Stomach (tissue), 4 donors: Measurements from ENCODE around the gene OBSCN.

Experiments used
- EP300 ChIP-seq: sonication (generic); formaldehyde crosslinking; IDR thresholded peaks from one replicate; pipeline ENCODE4 v1.6.1; 2017; ENCODE audit warnings: antibody characterized with exemption
- POLR2A ChIP-seq, 4 donors: fragments of 450-650 bp; IDR thresholded peaks; one replicate each; pipeline ENCODE4 v1.6.1; 2016; ENCODE audit warnings: antibody characterized with exemption in 4 of 4, control low read depth in 2 of 4, mild to moderate bottlenecking in 1 of 4, moderate library complexity in 1 of 4
- TF ChIP-seq, protein P1 (sequence below), 7 experiments: fragments of 450-650 bp in 4 of 7; fragments of 200-600 bp in 3 of 7; sonication (generic) in 3 of 7; IDR thresholded peaks; one replicate each; pipeline ENCODE4 v1.5.1; 2016 to 2019; ENCODE audit warnings: antibody characterized with exemption in 7 of 7, control low read depth in 2 of 7, mild to moderate bottlenecking in 1 of 7

GRCh38 chr1:228337711-228338520 is 130.1 kb downstream of the OBSCN start:
- TF ChIP-seq POLR2A (IDR thresholded peaks at IDR 0.05) = no peak
- TF ChIP-seq, protein P1, sequence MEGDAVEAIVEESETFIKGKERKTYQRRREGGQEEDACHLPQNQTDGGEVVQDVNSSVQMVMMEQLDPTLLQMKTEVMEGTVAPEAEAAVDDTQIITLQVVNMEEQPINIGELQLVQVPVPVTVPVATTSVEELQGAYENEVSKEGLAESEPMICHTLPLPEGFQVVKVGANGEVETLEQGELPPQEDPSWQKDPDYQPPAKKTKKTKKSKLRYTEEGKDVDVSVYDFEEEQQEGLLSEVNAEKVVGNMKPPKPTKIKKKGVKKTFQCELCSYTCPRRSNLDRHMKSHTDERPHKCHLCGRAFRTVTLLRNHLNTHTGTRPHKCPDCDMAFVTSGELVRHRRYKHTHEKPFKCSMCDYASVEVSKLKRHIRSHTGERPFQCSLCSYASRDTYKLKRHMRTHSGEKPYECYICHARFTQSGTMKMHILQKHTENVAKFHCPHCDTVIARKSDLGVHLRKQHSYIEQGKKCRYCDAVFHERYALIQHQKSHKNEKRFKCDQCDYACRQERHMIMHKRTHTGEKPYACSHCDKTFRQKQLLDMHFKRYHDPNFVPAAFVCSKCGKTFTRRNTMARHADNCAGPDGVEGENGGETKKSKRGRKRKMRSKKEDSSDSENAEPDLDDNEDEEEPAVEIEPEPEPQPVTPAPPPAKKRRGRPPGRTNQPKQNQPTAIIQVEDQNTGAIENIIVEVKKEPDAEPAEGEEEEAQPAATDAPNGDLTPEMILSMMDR (IDR thresholded peaks at IDR 0.05) = no peak
- no peak for TF ChIP-seq EP300
